ENCODE data around the gene RPTOR. TPM values are rescaled to one million over a fixed set of nuclear protein-coding genes. Genes with fewer than 3 reads are reported as not detected.

The RPTOR gene
- polyA plus RNA-seq, 4 donors = 3.2 to 16.5 (median 10.1) TPM

DNA sequence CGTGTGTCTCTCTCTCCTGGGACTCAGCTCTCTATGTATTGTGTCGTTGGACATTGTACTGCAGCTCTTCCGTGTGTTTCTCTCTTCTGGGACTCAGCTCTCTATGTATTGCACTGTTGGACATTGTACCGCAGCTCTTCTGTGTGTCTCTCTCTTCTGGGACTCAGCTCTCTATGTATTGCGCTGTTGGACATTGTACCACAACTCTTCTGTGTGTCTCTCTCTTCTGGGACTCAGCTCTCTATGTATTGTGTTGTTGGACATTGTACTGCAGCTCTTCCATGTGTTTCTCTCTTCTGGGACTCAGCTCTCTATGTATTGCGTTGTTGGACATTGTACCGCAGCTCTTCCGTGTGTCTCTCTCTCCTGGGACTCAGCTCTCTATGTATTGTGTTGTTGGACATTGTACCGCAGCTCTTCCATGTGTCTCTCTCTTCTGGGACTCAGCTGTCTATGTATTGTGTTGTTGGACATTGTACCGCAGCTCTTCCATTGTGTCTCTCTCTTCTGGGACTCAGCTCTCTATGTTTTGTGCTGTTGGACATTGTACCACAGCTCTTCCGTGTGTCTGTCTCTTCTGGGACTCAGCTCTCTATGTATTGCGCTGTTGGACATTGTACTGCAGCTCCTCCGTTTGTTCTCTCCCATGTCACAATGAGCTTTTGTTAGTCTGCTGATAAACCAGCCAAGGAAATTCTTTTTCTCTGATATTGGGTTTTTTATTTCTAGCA is 84.8 kb downstream of the RPTOR start:
- Histone ChIP-seq H3K27me3 (ENCODE audit: control insufficient read depth in 3 of 3, insufficient read depth in 3 of 3, low read length in 3 of 3) (no peaks in the 10 kb centered on the region), H3K36me3 (ENCODE audit: control insufficient read depth in 3 of 3, insufficient read depth in 2 of 3, low read depth in 1 of 3, low read length in 3 of 3) (peaks cover 3 to 16% (median 3%) of the 10 kb centered on the region in 3 donors), H3K4me1 (ENCODE audit: control insufficient read depth in 3 of 3, insufficient read depth in 2 of 3, low read depth in 1 of 3, low read length in 2 of 3) (no peaks in the 10 kb centered on the region), H3K4me3 (ENCODE audit: low read depth in 1 of 3, low read length in 3 of 3) (no peak overlapping the region), H3K27ac (ENCODE audit: low read depth in 1 of 3, low read length in 2 of 3) (peak overlapping the region in 1 of 3 donors; percentile 51), H3K9me3 (ENCODE audit: control insufficient read depth in 2 of 2, insufficient read depth in 1 of 2, low read depth in 1 of 2, low read length in 1 of 2) (peaks cover 0 to 15% of the 10 kb centered on the region in 2 donors)
- DNase-seq (peak in 1 of 2 donors; percentile 74), FAIRE-seq (no peak)
- 77 to 83% (median 78%) methylated on average over 13 of the region's 13 CpGs for WGBS, 3 donors

DNA sequence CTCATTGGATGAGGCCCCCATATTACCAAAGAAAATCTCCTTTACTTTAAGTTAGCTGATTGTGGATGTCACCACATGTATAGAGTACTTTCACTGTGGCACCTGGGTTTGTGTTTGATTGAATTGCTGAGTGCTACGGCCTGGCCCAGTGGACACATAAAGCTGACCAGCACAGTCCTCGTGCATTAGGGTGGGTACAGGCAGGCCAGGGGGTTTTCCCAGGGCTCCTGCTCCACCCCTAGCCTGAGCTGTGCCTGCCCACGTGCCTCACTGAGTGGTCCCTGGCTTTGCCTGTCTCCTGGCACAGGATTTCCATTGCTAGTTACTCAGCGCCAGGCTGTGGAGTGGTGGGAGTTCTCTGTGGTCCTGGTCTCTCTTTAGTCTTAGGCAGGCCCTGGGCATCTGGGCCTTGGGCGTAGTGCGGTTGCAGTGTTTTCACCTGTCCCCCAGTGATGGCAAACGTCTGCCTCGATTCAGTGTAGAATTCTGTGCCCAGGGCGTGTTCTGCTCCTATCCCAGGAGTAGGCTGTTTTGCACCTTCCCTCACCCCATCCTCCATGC is 86.0 kb downstream of the RPTOR start:
- DNase-seq (no peak), FAIRE-seq (no peak)
- WGBS, 3 donors = 87 to 91% (median 89%) methylated on average over 9 of the region's 9 CpGs
- Histone ChIP-seq H3K27me3 (ENCODE audit: control insufficient read depth in 3 of 3, insufficient read depth in 3 of 3, low read length in 3 of 3) (no peaks in the 10 kb centered on the region), H3K4me1 (ENCODE audit: control insufficient read depth in 3 of 3, insufficient read depth in 2 of 3, low read depth in 1 of 3, low read length in 2 of 3) (no peaks in the 10 kb centered on the region), H3K36me3 (ENCODE audit: control insufficient read depth in 3 of 3, insufficient read depth in 2 of 3, low read depth in 1 of 3, low read length in 3 of 3) (peaks cover 3 to 16% (median 3%) of the 10 kb centered on the region in 3 donors), H3K4me3 (ENCODE audit: low read depth in 1 of 3, low read length in 3 of 3) (no peak overlapping the region), H3K27ac (ENCODE audit: low read depth in 1 of 3, low read length in 2 of 3) (no peak overlapping the region), H3K9me3 (ENCODE audit: control insufficient read depth in 2 of 2, insufficient read depth in 1 of 2, low read depth in 1 of 2, low read length in 1 of 2) (peaks cover 0 to 15% of the 10 kb centered on the region in 2 donors)

DNA sequence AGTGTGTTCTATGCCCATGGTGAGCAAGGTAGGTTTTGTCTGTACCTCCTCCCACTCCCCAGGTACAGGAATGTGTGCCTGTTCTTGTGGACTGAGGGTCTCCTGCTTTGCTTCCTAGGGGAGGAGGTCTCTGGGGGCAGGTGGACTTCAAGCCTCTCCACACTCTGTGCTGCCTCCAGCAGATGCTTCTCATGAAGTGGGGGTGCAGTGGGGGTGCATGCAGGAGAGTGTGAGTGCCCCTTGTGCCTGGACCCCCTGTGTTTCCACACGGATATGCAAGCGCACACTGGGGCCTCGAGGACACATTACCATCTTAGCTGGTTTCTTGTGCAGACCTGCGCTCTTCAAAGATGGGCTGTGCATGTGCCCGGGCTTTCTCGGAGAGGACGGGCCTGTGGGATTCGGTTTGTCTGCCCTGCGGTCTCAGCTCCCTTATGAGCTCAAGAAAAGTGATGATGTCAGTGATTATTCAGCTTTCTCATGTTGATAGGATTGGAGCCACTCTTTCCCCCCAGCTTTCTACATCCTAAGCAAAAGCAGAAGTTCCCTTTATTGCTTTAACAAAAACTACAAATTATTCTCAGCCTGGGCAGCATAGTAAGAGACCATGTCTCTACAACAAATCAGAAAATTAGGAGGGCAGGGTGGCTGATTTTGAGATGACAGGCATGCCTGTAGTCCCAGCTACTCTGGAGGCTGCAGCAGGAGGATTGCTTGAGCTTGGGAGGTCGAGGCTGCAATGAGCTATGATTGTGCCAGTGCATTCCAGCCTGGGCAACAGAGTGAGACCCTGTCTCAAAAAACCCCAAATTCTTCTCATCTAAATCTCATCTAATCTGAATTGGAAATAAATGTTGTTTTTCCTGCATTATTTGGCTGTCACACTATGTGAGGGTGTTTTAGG is 86.8 kb downstream of the RPTOR start:
- H3K9me3 ChIP-seq (ENCODE audit: control insufficient read depth in 2 of 2, insufficient read depth in 1 of 2, low read depth in 1 of 2, low read length in 1 of 2) = peaks cover 0 to 15% of the 10 kb centered on the region in 2 donors
- FAIRE-seq (no peak), DNase-seq (no peak)
- H3K4me1 ChIP-seq (ENCODE audit: control insufficient read depth in 3 of 3, insufficient read depth in 2 of 3, low read depth in 1 of 3, low read length in 2 of 3) = no peaks in the 10 kb centered on the region
- H3K27ac ChIP-seq (ENCODE audit: low read depth in 1 of 3, low read length in 2 of 3) = no peak overlapping the region
- WGBS, 3 donors = 84 to 95% (median 89%) methylated on average over 10 of the region's 10 CpGs
- H3K4me3 ChIP-seq (ENCODE audit: low read depth in 1 of 3, low read length in 3 of 3) = no peak overlapping the region
- no peaks in the 10 kb centered on the region for H3K27me3 ChIP-seq (ENCODE audit: control insufficient read depth in 3 of 3, insufficient read depth in 3 of 3, low read length in 3 of 3)
- peaks cover 1 to 13% (median 3%) of the 10 kb centered on the region in 3 donors for H3K36me3 ChIP-seq (ENCODE audit: control insufficient read depth in 3 of 3, insufficient read depth in 2 of 3, low read depth in 1 of 3, low read length in 3 of 3)

DNA sequence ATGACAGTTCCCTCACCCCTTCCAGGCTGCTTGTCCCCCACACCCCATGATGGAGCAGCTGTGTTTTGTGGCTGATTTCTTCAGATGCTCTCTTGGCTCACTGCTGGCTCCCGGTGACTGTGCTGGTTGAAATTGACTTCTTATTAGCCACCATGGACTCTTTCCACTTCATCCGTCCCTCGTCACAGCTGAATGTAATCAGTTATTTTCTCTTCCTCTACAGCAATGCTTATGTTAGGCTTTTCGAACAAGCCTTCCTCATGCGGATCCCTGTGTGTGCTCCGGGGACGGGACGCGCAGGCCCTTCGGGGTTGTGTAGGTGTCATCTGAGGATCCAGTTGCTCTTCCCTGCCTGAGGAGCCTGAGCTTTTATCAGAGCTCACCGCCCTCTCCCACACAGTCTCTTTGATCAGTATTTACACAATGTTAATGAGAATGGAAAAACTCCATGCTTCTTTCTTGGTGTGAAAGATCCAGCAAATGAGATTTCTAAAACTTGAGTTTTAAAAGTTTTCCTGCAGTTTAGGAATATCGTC is 87.5 kb downstream of the RPTOR start:
- Histone ChIP-seq H3K9me3 (ENCODE audit: control insufficient read depth in 2 of 2, insufficient read depth in 1 of 2, low read depth in 1 of 2, low read length in 1 of 2) (peaks cover 0 to 15% of the 10 kb centered on the region in 2 donors), H3K27me3 (ENCODE audit: control insufficient read depth in 3 of 3, insufficient read depth in 3 of 3, low read length in 3 of 3) (no peaks in the 10 kb centered on the region), H3K4me1 (ENCODE audit: control insufficient read depth in 3 of 3, insufficient read depth in 2 of 3, low read depth in 1 of 3, low read length in 2 of 3) (no peaks in the 10 kb centered on the region), H3K4me3 (ENCODE audit: low read depth in 1 of 3, low read length in 3 of 3) (no peak overlapping the region), H3K27ac (ENCODE audit: low read depth in 1 of 3, low read length in 2 of 3) (no peak overlapping the region), H3K36me3 (ENCODE audit: control insufficient read depth in 3 of 3, insufficient read depth in 2 of 3, low read depth in 1 of 3, low read length in 3 of 3) (peaks cover 0 to 13% (median 0%) of the 10 kb centered on the region in 3 donors)
- DNase-seq (peak in 1 of 2 donors; percentile 19), FAIRE-seq (no peak)
- 77 to 81% (median 81%) methylated on average over 12 of the region's 12 CpGs for WGBS, 3 donors

DNA sequence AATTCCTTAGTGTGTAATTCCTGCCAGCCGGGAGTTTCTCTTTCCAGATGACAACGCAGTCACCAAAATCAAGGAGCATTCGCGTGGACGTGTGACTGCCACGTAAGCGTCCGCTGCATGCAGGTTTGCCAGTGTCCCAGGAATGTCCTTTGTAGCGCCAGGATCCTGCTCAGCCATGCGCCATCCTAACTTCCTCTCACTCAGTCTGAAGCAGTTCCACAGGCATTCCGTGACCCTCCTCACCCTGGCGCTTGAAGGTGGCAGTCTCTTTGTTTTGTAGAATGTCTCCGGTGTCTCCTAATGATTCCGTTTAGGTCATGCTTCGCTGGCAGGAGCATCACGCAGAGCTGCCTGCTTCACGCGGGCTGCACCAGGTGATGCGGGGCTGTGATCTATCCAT is 88.6 kb downstream of the RPTOR start:
- Histone ChIP-seq H3K27me3 (ENCODE audit: control insufficient read depth in 3 of 3, insufficient read depth in 3 of 3, low read length in 3 of 3) (no peaks in the 10 kb centered on the region), H3K36me3 (ENCODE audit: control insufficient read depth in 3 of 3, insufficient read depth in 2 of 3, low read depth in 1 of 3, low read length in 3 of 3) (peaks cover 0 to 13% (median 0%) of the 10 kb centered on the region in 3 donors), H3K27ac (ENCODE audit: low read depth in 1 of 3, low read length in 2 of 3) (no peak overlapping the region), H3K4me1 (ENCODE audit: control insufficient read depth in 3 of 3, insufficient read depth in 2 of 3, low read depth in 1 of 3, low read length in 2 of 3) (peaks cover 0 to 3% (median 0%) of the 10 kb centered on the region in 3 donors), H3K9me3 (ENCODE audit: control insufficient read depth in 2 of 2, insufficient read depth in 1 of 2, low read depth in 1 of 2, low read length in 1 of 2) (peaks cover 0 to 15% of the 10 kb centered on the region in 2 donors), H3K4me3 (ENCODE audit: low read depth in 1 of 3, low read length in 3 of 3) (no peak overlapping the region)
- 96 to 97% (median 96%) methylated on average over 19 of the region's 19 CpGs for WGBS, 3 donors
- DNase-seq (no peak), FAIRE-seq (no peak)

DNA sequence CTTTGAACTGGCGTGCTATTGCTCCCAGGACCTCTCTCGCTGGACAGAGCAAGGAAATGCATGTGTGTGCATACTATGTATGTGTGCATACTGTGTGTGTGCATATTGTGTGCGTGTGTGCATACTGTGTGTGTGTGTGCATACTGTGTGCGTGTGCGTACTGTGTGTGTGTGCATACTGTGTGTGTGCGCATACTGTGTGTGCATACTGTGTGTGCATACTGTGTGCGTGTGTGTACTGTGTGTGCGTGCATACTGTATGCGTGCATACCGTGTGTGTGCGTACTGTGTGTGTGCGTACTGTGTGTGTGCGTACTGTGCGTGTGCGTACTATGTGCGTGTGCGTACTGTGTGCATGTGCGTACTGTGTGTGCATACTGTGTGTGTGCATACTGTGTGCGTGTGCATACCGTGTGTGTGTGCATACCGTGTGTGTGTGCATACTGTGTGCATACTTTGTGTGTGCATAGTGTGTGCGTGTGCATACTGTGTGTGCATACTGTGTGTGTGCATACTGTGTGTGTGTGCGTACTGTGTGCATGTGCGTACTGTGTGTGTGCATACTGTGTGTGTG is 89.4 kb downstream of the RPTOR start:
- WGBS, 3 donors = 88 to 91% (median 90%) methylated on average over 24 of the region's 24 CpGs
- DNase-seq = no peak
- H3K27ac ChIP-seq (ENCODE audit: low read depth in 1 of 3, low read length in 2 of 3) = no peak overlapping the region
- no peak for FAIRE-seq
- H3K36me3 ChIP-seq (ENCODE audit: control insufficient read depth in 3 of 3, insufficient read depth in 2 of 3, low read depth in 1 of 3, low read length in 3 of 3) = peaks cover 0 to 13% (median 0%) of the 10 kb centered on the region in 3 donors
- H3K4me1 ChIP-seq (ENCODE audit: control insufficient read depth in 3 of 3, insufficient read depth in 2 of 3, low read depth in 1 of 3, low read length in 2 of 3) = peaks cover 0 to 3% (median 0%) of the 10 kb centered on the region in 3 donors
- no peak overlapping the region for H3K4me3 ChIP-seq (ENCODE audit: low read depth in 1 of 3, low read length in 3 of 3)
- H3K27me3 ChIP-seq (ENCODE audit: control insufficient read depth in 3 of 3, insufficient read depth in 3 of 3, low read length in 3 of 3) = no peaks in the 10 kb centered on the region
- H3K9me3 ChIP-seq (ENCODE audit: control insufficient read depth in 2 of 2, insufficient read depth in 1 of 2, low read depth in 1 of 2, low read length in 1 of 2) = peaks cover 0 to 9% of the 10 kb centered on the region in 2 donors

DNA sequence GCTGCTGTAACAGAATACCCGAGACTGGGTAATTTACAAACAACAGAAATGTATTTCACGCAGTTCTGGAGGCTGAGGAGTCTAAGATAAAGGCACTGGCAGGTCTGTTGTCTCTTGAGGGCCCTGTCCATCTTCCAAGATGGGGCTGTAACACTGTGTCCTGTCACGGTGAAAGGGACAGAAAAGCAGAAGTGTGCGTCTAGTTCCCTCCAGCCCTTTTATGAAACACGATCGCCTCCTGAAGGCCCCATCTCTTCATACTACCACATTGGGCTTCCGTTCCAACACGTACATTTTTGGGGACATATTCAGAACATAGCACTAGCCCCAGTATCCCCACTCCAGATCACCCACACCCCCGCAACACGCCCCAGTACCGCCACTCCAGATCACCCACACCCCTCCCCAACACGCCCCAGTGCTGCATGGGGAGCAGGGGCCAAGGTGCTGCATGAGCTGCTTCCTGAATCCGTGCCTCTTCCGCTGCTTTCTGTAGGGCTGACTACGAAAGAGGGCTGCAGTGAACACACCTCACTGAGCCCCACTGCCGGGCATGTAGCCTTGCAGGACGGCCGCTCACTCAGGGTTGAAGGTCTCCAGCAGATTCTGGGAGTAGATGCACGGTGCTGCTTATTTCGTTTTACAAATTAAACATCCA is 91.9 kb downstream of the RPTOR start:
- Histone ChIP-seq H3K4me3 (ENCODE audit: low read depth in 1 of 3, low read length in 3 of 3) (no peak overlapping the region), H3K4me1 (ENCODE audit: control insufficient read depth in 3 of 3, insufficient read depth in 2 of 3, low read depth in 1 of 3, low read length in 2 of 3) (peaks cover 0 to 3% (median 0%) of the 10 kb centered on the region in 3 donors), H3K36me3 (ENCODE audit: control insufficient read depth in 3 of 3, insufficient read depth in 2 of 3, low read depth in 1 of 3, low read length in 3 of 3) (peaks cover 0 to 14% (median 2%) of the 10 kb centered on the region in 3 donors), H3K9me3 (ENCODE audit: control insufficient read depth in 2 of 2, insufficient read depth in 1 of 2, low read depth in 1 of 2, low read length in 1 of 2) (no peaks in the 10 kb centered on the region), H3K27me3 (ENCODE audit: control insufficient read depth in 3 of 3, insufficient read depth in 3 of 3, low read length in 3 of 3) (no peaks in the 10 kb centered on the region), H3K27ac (ENCODE audit: low read depth in 1 of 3, low read length in 2 of 3) (no peak overlapping the region)
- DNase-seq (peak in 1 of 2 donors; percentile 44), FAIRE-seq (no peak)
- 87 to 93% (median 89%) methylated on average over 20 of the region's 20 CpGs for WGBS, 3 donors

All from small intestine (tissue), 7 donors.